Central memory CD8-positive, alpha-beta T cell (primary cell): ENCODE data around the gene ZFAND3.
"Not testable (repeated sequence)": the region's sequence is repeated elsewhere in the genome, so short reads cannot be mapped to it uniquely, and the experiment has no call there.

ENCODE experiments used
- ATAC-seq: fragments of 150-1000 bp; cut with Tn5 transposase; replicated peaks from 2 replicates; pipeline ENCODE4 v1.10.0; 2022; ENCODE audit warnings: mild to moderate bottlenecking, moderate FRiP score, moderate number of reproducible peaks; ENCODE audit not compliant: poor library complexity, severe bottlenecking; ENCODE audit errors: extremely low read depth
- DNase-seq, 2 donors: peaks; one replicate each; pipeline ENCODE4 v3.0.0; 2021; ENCODE audit warnings: low spot score in 2 of 2
- H3K27ac Mint-ChIP-seq: one replicate; pipeline ENCODE4 v1.8.0; 2022; ENCODE audit warnings: low read depth, mild to moderate bottlenecking, moderate library complexity, mixed read lengths
- H3K27me3 Mint-ChIP-seq: one replicate; pipeline ENCODE4 v1.8.0; 2022; ENCODE audit warnings: mixed read lengths
- H3K36me3 Mint-ChIP-seq: one replicate; pipeline ENCODE4 v1.8.0; 2022; ENCODE audit warnings: mild to moderate bottlenecking, moderate library complexity, mixed read lengths; ENCODE audit not compliant: insufficient read depth
- H3K4me1 Mint-ChIP-seq: one replicate; pipeline ENCODE4 v1.8.0; 2022; ENCODE audit warnings: mixed read lengths
- H3K4me3 Mint-ChIP-seq: one replicate; pipeline ENCODE4 v1.8.0; 2022; ENCODE audit warnings: mild to moderate bottlenecking, moderate library complexity, mixed read lengths
- H3K9me3 Mint-ChIP-seq: one replicate; pipeline ENCODE4 v1.8.0; 2022; ENCODE audit warnings: mixed read lengths

ZFAND3 gene

DNA sequence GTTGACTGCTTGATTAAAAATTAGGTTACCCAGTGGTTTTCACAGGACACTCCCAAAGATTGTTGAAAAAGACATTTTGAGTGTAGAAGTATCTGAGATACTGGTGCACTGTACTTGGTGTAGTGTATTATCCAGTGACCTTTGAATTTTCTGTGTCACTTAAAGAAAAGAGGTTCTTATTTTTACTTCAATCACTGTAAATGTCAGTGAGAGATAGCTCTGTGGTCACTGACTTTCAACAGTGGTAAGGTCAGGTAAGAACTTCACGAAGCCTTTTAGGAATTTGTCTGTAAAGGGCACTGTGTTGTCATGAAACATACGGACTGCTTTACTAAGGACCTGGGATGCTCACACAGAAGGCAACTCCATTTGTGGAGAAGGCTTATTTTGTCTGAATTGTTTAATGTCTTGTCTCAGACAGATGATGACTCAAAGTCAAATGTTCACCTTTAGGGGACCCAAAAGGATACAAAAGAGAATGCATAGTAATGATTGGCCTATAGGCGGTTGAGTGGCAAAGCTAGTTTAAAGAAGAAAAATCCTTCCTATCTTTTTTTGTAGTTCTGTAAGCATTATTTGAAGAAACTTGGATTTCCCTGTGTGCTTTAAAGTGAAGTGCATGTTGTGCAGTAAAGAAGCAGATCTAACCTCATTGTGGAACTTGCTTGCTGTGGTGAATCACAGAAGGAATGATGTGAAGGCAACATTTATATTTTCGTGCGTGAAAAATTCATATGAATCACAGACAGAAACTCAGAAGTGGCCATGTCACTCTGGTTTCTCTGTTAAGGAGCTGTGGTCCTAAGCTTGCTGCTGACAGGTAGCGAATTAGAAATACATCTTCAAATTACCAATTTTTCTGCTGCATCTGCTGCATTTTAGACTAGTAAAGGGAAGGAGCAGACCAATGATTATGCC is 47.3 kb downstream of the ZFAND3 start:
- ATAC-seq (no peak), DNase-seq (no peak)
- H3K36me3 Mint-ChIP-seq = peaks cover 4% of the 10 kb centered on the region
- H3K27me3 Mint-ChIP-seq = no peaks in the 10 kb centered on the region
- peak overlapping the region; percentile 16 for H3K4me3 Mint-ChIP-seq
- H3K9me3 Mint-ChIP-seq = peaks cover 5% of the 10 kb centered on the region
- peaks cover 60% of the 10 kb centered on the region for H3K4me1 Mint-ChIP-seq
- H3K27ac Mint-ChIP-seq = no peak overlapping the region

DNA sequence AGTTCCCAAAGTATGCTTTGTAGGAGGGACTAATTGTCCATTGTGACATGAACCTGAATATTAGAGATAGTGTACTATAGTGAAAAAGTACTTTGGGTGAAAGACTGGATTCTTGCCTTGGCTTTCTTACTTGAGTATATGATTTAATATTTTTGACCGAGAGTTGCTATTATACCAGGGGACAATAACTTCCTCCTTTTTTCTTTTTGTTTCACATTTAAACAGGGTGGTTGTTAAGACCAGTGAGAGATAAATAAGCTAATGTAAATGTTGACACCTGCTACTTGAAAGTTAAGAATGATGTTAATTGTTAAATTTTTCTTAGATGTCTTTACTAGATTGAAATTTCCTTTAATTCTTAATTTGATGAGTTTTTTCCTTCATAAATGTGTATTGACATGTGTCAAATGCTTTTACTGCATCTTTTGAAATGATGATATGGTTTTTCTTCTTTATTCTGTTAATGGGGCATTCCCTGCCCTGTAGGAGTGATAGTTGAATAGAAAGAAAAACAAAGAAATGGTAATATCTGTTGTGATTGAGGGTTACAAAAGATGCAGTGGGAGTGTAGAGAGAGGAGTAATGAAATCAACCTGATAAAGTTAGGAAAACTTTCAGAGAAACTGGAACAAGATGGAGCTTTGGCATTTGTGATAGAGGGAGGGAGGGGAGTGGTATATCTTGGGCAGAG is 48.4 kb downstream of the ZFAND3 start:
- peak overlapping the region; percentile 9 for H3K27ac Mint-ChIP-seq
- DNase-seq = no peak

DNA sequence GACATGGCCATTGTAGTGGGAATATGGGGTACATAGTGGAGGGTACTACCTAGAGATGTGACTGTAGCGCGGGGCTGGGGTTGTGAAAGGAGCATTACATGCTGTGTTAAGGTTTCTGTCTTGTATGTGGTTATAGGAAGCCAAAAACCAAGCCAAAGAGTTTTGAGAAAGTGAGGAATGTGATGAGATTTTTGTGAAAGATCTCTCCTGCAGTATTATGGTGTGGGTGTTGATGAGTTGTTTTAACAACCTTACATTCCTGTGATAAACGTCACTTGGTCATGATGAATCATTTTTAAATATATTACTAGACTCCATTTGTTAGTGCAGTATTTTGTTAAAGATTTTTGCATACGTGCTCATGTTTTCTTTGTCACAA is 48.9 kb downstream of the ZFAND3 start:
- H3K9me3 Mint-ChIP-seq = peaks cover 5% of the 10 kb centered on the region
- peaks cover 8% of the 10 kb centered on the region for H3K36me3 Mint-ChIP-seq
- H3K27ac Mint-ChIP-seq = peak overlapping the region; percentile 9
- H3K27me3 Mint-ChIP-seq = no peaks in the 10 kb centered on the region
- ATAC-seq (no peak), DNase-seq (no peak)
- H3K4me3 Mint-ChIP-seq = no peak overlapping the region
- H3K4me1 Mint-ChIP-seq = peaks cover 68% of the 10 kb centered on the region

More for the DNA sequence above, 48.4 kb downstream of the ZFAND3 start:
- Mint-ChIP-seq H3K9me3 (peaks cover 5% of the 10 kb centered on the region), H3K4me3 (no peak overlapping the region), H3K36me3 (peaks cover 6% of the 10 kb centered on the region), H3K4me1 (peaks cover 67% of the 10 kb centered on the region), H3K27me3 (no peaks in the 10 kb centered on the region)
- no peak for ATAC-seq

DNA sequence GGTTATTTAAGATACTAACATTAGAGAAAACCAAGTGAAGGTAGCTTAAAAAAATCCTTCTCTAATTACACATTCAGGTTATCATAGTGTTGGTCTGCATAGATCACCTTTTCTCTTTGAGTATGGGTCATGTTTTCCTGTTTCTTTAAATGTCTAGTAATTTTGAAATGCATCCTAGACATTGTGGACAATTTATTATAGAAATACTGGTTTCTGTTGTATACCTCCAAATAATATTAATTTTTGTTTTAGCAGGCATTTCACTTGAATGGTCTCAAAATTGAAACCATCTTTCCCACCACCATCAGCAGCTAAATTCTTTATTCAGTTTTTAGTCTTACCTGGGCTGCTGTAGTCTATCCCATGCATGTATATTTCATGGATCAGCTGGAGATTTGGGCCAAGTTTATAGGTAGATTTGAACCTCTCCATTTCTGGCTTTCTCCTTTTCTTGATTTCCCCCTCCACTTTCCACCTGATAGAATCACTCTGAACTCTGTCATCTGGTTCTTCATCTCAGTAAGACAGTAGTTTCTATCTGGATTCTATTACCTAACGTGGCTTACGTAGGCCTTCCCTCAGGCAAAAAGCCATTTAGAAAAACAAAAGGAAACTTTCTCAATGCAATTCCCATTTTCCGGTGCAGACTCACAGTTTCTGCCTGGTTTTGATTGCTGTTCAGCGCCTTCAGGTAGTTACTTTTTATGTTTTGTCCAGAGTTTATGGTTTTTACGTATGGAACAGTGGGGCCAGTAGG is 52.3 kb downstream of the ZFAND3 start:
- peaks cover 8% of the 10 kb centered on the region for H3K36me3 Mint-ChIP-seq
- H3K4me3 Mint-ChIP-seq = no peak overlapping the region
- ATAC-seq = no peak
- peaks cover 63% of the 10 kb centered on the region for H3K4me1 Mint-ChIP-seq
- no peak overlapping the region for H3K27ac Mint-ChIP-seq
- H3K9me3 Mint-ChIP-seq = peaks cover 5% of the 10 kb centered on the region
- H3K27me3 Mint-ChIP-seq = no peaks in the 10 kb centered on the region
- DNase-seq = no peak

DNA sequence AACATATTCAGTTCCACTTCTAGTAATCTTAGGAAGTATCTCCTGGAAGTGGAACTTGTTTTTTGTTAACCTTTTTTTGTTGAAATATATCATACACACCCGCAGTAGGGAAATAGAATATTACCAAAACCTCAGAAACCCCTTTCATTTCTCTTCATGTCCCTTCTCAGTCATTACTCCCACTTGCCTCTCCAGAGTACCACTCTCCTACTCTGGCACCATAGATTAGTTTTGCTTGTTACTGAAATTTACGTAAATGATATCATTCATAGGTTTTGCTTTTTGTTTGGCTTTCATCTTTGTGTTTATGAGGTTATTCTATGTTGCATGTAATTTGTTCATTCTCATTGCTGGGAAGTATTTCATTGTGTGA is 52.8 kb downstream of the ZFAND3 start:
- H3K4me3 Mint-ChIP-seq = no peak overlapping the region
- H3K27me3 Mint-ChIP-seq = no peaks in the 10 kb centered on the region
- peaks cover 64% of the 10 kb centered on the region for H3K4me1 Mint-ChIP-seq
- H3K36me3 Mint-ChIP-seq = peaks cover 12% of the 10 kb centered on the region
- ATAC-seq (no peak), DNase-seq (no peak)
- peaks cover 5% of the 10 kb centered on the region for H3K9me3 Mint-ChIP-seq
- no peak overlapping the region for H3K27ac Mint-ChIP-seq

DNA sequence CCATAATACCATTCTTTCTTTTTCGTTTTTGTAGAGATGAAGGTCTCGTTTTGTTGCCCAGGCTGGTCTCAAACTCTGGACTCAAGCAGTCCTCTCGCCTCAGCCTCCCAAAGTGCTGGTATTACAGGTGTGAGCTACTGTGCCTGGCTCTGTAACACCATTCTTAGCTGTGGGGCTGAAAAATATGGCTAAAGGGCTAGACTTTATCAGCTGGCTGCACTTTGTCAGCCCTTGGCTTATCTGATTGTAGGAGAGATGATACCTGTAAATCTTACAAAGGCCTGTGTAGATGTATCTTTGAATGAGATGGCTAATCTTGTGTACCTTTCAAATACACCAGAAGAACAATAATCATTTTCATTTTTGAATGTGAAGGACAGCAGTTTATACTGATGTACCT is 55.2 kb downstream of the ZFAND3 start:
- H3K9me3 Mint-ChIP-seq = peaks cover 5% of the 10 kb centered on the region
- DNase-seq = no peak
- H3K4me3 Mint-ChIP-seq = no peak overlapping the region
- H3K36me3 Mint-ChIP-seq = peaks cover 12% of the 10 kb centered on the region
- H3K4me1 Mint-ChIP-seq = peaks cover 72% of the 10 kb centered on the region
- no peak for ATAC-seq
- no peak overlapping the region for H3K27ac Mint-ChIP-seq
- no peaks in the 10 kb centered on the region for H3K27me3 Mint-ChIP-seq

DNA sequence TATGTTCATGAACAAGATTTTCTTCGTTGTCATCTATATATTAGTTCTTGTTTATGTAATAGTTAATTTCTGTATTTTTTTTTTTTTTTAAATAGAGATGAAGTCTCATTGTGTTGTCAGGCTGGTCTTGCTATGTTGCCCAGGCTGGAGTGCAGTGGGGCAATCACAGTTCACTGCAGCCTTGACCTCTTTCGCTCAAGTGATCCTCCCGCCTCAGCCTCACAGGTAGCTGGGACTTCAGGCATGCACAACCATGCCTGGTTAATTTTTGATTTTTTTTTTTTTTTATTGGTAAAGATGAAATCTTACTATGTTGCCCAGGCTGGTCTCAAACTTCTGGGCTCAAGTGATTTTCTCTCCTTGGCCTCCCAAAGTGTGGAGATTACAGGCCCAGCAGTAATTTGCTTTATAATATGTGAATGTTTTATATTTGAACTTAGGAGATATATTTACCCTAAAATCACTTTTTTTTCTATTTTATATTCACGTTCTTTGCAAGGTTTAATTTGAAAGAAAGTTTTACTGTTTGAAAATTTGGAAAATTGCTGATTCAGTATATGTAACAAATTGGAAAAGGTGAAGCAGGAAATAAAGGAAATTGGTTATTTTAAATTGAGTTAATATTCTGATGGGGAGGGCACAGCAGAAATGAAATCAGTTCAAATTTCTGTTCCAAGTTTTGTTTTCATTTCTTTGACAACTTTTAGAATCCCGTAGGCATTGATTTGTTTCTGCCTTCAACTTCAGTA is 56.2 kb downstream of the ZFAND3 start:
- Mint-ChIP-seq H3K27me3 (no peaks in the 10 kb centered on the region), H3K27ac (peak overlapping the region; percentile 39), H3K9me3 (peaks cover 5% of the 10 kb centered on the region), H3K36me3 (peaks cover 12% of the 10 kb centered on the region), H3K4me3 (no peak overlapping the region), H3K4me1 (peaks cover 76% of the 10 kb centered on the region)
- no peak for ATAC-seq
- DNase-seq = no peak

DNA sequence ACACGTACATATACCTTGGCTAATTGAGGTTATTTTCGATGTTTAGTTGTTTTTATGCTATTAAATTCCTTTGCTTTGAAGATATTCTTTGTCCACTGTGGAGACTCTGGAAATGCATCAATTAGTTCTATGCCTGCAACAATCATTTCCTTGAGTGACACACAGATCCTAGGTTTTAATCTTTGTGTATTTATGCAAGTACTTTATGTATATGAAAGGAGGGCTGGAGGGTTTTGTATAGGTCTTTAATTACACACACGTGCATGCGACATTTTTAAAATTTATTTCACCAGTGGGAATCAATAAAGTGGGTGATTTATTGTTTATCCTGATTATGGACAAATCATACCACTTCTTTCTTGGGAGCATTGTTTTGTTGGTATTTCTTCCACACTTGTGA is 57.3 kb downstream of the ZFAND3 start:
- Mint-ChIP-seq H3K4me1 (peaks cover 74% of the 10 kb centered on the region), H3K4me3 (no peak overlapping the region), H3K36me3 (peaks cover 12% of the 10 kb centered on the region), H3K27ac (peak overlapping the region; percentile 39), H3K27me3 (no peaks in the 10 kb centered on the region), H3K9me3 (no peaks in the 10 kb centered on the region)
- no peak for DNase-seq
- no peak for ATAC-seq

DNA sequence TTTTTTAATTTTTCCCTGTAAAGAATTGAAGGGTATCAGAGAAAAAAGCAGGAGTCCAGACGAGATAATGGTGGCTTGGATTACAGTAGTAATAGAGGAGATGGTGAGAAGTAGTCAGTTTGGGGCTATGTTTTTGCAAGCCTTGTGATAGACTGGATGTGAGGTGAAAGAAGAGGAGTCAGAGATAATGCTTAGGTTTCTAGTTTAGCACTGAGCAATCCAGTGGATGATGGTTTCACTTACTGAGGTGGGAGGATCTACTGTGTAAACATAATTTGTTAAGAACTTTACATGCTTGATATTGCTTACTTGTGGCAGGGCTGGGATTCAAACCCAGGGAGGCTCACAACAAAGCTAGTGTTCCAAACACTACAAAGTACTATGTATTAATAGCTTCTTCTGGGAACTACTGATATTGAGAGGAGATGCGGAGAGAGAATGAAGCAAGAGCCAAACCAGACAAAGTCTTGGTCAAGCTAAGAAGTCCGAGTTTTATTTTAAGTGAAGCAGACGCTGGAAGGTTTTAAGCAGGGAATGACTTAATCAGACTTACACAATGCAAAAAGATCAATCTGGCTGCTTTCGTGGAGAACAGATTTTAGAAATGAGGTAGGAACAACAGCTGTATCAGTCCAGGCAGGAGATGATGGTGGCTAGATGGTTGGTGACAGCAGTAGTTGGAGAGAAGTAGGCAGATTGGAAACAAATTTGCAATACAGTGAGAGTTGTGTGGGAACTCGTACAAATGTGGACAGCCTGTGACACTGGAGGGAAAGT is 58.0 kb downstream of the ZFAND3 start:
- H3K9me3 Mint-ChIP-seq = no peaks in the 10 kb centered on the region
- H3K4me3 Mint-ChIP-seq = no peak overlapping the region
- no peaks in the 10 kb centered on the region for H3K27me3 Mint-ChIP-seq
- H3K27ac Mint-ChIP-seq = peak overlapping the region; percentile 8
- DNase-seq (no peak), ATAC-seq (no peak)
- H3K36me3 Mint-ChIP-seq = peaks cover 12% of the 10 kb centered on the region
- H3K4me1 Mint-ChIP-seq = peaks cover 72% of the 10 kb centered on the region

DNA sequence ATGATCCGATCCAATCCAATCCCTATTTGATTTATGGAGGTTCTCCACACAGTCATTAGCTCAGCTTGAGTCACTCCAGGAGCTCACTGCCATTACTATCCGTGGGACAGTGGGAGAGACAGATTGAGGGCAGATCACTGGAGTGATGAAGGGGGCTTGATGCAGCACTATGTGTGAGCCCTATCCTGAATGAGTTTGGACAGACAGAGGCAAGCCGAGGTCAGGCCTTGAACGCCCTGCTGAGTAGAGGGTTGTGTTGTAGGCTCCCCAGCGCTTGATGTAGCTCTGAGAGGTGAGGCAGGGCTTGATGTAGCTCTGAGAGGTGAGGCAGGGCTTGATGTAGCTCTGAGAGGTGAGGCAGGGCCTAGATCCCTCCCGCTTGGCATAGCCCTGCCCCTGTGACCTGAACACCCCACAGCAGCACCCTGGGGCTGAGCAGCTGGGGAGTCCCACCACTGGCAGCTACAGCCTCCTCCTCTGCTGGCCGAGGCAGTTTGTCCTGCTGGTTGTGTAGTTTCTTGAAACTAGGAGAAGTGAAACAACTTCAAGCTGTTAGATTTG is 58.7 kb downstream of the ZFAND3 start:
- no peak for DNase-seq
- no peaks in the 10 kb centered on the region for H3K27me3 Mint-ChIP-seq
- no peak overlapping the region for H3K4me3 Mint-ChIP-seq
- peaks cover 68% of the 10 kb centered on the region for H3K4me1 Mint-ChIP-seq
- H3K36me3 Mint-ChIP-seq = peaks cover 9% of the 10 kb centered on the region
- H3K27ac Mint-ChIP-seq = peak overlapping the region; percentile 8
- no peak for ATAC-seq
- H3K9me3 Mint-ChIP-seq = no peaks in the 10 kb centered on the region

DNA sequence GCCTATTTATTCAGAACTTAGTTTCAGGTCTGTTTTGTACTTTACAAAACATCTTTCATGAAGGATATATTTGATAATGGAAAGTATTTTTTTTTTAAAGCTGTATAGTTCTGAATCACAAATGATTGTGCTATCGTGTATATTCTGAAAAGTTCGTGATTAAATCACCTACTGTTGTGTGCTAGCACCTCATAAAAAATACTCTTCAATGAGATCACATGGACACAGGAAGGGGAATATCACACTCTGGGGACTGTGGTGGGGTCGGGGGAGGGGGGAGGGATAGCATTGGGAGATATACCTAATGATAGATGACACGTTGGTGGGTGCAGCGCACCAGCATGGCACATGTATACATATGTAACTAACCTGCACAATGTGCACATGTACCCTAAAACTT is 61.1 kb downstream of the ZFAND3 start:
- peaks cover 64% of the 10 kb centered on the region for H3K4me1 Mint-ChIP-seq
- DNase-seq, H3K9me3 Mint-ChIP-seq, ATAC-seq, H3K27me3 Mint-ChIP-seq, H3K4me3 Mint-ChIP-seq, H3K27ac Mint-ChIP-seq, H3K36me3 Mint-ChIP-seq: not testable (repeated sequence)
